ENCODE results near the gene ACSF3. TPM values are rescaled to one million over a fixed set of nuclear protein-coding genes. Genes with fewer than 3 reads are reported as not detected.

ACSF3 gene
- total RNA-seq, 3 donors from 2014 or later = 20.8 to 42.3 (median 40.4) TPM

GRCh38 chr16:89046491-89046890 is 47.2 kb upstream of the ACSF3 start:
- TF ChIP-seq POLR2A (IDR thresholded peaks at IDR 0.05) = no peak
- TF ChIP-seq, protein P1, sequence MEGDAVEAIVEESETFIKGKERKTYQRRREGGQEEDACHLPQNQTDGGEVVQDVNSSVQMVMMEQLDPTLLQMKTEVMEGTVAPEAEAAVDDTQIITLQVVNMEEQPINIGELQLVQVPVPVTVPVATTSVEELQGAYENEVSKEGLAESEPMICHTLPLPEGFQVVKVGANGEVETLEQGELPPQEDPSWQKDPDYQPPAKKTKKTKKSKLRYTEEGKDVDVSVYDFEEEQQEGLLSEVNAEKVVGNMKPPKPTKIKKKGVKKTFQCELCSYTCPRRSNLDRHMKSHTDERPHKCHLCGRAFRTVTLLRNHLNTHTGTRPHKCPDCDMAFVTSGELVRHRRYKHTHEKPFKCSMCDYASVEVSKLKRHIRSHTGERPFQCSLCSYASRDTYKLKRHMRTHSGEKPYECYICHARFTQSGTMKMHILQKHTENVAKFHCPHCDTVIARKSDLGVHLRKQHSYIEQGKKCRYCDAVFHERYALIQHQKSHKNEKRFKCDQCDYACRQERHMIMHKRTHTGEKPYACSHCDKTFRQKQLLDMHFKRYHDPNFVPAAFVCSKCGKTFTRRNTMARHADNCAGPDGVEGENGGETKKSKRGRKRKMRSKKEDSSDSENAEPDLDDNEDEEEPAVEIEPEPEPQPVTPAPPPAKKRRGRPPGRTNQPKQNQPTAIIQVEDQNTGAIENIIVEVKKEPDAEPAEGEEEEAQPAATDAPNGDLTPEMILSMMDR (IDR thresholded peaks at IDR 0.05) = no peak
- no peak for TF ChIP-seq POLR2AphosphoS5 (IDR thresholded peaks at IDR 0.05)

GRCh38 chr16:89047331-89048089 is 46.1 kb upstream of the ACSF3 start:
- intact Hi-C loops (cut with DNase I; ENCODE audit: low total_unique reads) = no loop called here
- H3K4me1 ChIP-seq = no peaks in the 10 kb centered on the region
- TF ChIP-seq, protein P1 (IDR thresholded peaks at IDR 0.05) = no peak
- TF ChIP-seq POLR2AphosphoS5 (IDR thresholded peaks at IDR 0.05) (no peak), POLR2A (IDR thresholded peaks at IDR 0.05) (no peak)
- no peak overlapping the region for H3K27ac ChIP-seq
- DNase-seq (ENCODE audit: low spot score in 2 of 2) = no peak
- H3K4me3 ChIP-seq = no peak overlapping the region
- peaks cover 5 to 84% of the 10 kb centered on the region in 2 donors for H3K27me3 ChIP-seq
- H3K9me3 ChIP-seq = no peaks in the 10 kb centered on the region
- H3K36me3 ChIP-seq = no peaks in the 10 kb centered on the region

More at GRCh38 chr16:89046491-89046890, 47.2 kb upstream of the ACSF3 start:
- peaks cover 5 to 87% of the 10 kb centered on the region in 2 donors for H3K27me3 ChIP-seq
- no peaks in the 10 kb centered on the region for H3K9me3 ChIP-seq
- no peaks in the 10 kb centered on the region for H3K4me1 ChIP-seq
- intact Hi-C loops (cut with DNase I; ENCODE audit: low total_unique reads) = no loop called here
- H3K4me3 ChIP-seq = no peak overlapping the region
- H3K36me3 ChIP-seq = no peaks in the 10 kb centered on the region
- no peak for DNase-seq (ENCODE audit: low spot score in 2 of 2)
- H3K27ac ChIP-seq = no peak overlapping the region

DNA sequence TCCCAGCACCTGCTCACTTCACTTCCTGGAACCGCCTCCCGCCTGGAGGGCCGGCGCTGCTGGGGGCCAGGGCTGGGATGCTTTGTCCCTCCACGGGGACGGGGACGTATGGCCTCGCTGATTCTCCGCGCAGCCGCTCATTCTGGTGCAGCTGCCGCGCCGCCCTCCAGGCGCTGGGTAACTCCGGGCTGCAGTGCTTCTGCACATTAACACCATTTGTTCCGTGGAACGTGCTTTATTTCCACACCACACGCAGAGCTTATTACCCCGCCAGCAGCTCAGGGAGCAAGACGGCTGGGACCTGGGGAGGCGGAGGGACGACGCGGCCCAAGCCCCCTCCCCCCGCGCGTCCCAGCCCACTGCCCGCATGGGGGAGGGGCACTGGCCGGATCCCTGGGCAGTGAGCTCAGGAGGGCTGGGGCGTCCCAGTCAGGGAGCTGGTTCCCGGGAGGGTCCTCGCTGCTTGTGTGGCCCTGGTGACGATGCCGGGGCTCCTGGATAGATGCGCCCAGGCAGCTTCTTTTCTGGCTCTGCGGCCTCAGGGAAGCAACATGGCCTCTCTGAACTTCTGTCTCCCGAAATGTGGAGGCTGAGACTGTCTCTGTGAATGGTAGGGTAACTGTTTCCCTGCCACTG is 45.4 kb upstream of the ACSF3 start:
- no peak for DNase-seq (ENCODE audit: low spot score in 2 of 2)
- TF ChIP-seq, protein P1 (IDR thresholded peaks at IDR 0.05) = no peak
- TF ChIP-seq POLR2AphosphoS5 (IDR thresholded peaks at IDR 0.05) (no peak), POLR2A (IDR thresholded peaks at IDR 0.05) (no peak)
- Histone ChIP-seq H3K4me3 (no peak overlapping the region), H3K27ac (no peak overlapping the region), H3K36me3 (no peaks in the 10 kb centered on the region), H3K27me3 (peaks cover 5 to 80% of the 10 kb centered on the region in 2 donors), H3K4me1 (no peaks in the 10 kb centered on the region), H3K9me3 (no peaks in the 10 kb centered on the region)
- intact Hi-C loops (cut with DNase I; ENCODE audit: low total_unique reads) = no loop called here

DNA sequence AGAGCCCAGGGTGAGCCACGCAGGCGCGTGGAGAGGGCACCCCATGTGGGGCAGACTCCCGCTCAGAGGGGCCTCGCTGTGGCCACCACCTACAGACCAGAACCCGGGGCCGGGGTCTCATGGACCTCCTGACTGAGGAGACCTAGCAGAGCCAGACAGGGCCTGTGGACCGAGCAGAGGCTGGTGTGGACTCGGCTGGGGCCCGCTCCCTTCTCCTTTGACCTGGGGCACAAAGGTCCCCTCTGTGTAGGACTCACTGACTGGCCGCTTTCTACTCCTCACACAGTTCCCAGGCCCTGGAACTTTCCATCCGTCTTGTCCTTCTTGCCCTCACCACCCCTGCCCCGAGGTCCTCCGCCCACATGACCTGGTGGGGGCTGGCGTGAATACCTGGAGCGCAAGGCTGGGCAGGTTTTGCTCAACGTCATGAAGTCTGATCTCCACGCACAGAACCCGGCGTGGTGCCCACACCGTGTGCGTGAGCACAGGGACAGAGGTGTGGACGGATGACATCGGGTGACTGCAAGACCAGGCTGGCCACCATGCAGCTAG is 44.7 kb upstream of the ACSF3 start:
- Histone ChIP-seq H3K4me3 (no peak overlapping the region), H3K4me1 (no peaks in the 10 kb centered on the region), H3K27me3 (peaks cover 5 to 77% of the 10 kb centered on the region in 2 donors), H3K36me3 (no peaks in the 10 kb centered on the region), H3K9me3 (no peaks in the 10 kb centered on the region), H3K27ac (no peak overlapping the region)
- intact Hi-C loops (cut with DNase I; ENCODE audit: low total_unique reads) = no loop called here
- DNase-seq (ENCODE audit: low spot score in 2 of 2) = no peak
- no peak for TF ChIP-seq POLR2AphosphoS5 (IDR thresholded peaks at IDR 0.05)
- TF ChIP-seq POLR2A (IDR thresholded peaks at IDR 0.05) = no peak
- TF ChIP-seq, protein P1 (IDR thresholded peaks at IDR 0.05) = no peak

Measured in breast epithelium (tissue), 4 donors.